Ovary (tissue), 9 donors: ENCODE results near the gene ZBTB9. TPM values are rescaled to one million over a fixed set of nuclear protein-coding genes. Genes with fewer than 3 reads are reported as not detected.

Source experiments
- DNase-seq, 5 donors: peaks; one replicate each; pipeline ENCODE4 v3.0.0-alpha.2; 2019 to 2020
- H3K27ac ChIP-seq, 2 donors: fragments of 200-600 bp; one replicate each; pipeline versions ENCODE4 v1.5.1 to v1.8.0; 2019 to 2022
- H3K27me3 ChIP-seq: fragments of 200-600 bp; one replicate; pipeline ENCODE4 v1.8.0; 2022
- H3K36me3 ChIP-seq: fragments of 200-600 bp; sonication (generic); one replicate; pipeline ENCODE4 v1.5.1; 2019
- H3K4me1 ChIP-seq: one replicate; pipeline ENCODE4 v1.8.1; 2013; ENCODE audit warnings: mild to moderate bottlenecking, moderate library complexity; ENCODE audit not compliant: insufficient read depth
- H3K4me3 ChIP-seq: fragments of 200-600 bp; sonication (generic); one replicate; pipeline ENCODE4 v1.5.1; 2017
- H3K9me3 ChIP-seq, 2 donors: fragments of 200-600 bp in 1 of 2; sonication (generic) in 1 of 2; one replicate each; pipeline versions ENCODE4 v1.5.1 to v1.8.1; 2013 to 2019; ENCODE audit warnings: mild to moderate bottlenecking in 1 of 2, moderate library complexity in 1 of 2
- EP300 ChIP-seq: sonication (generic); formaldehyde crosslinking; IDR thresholded peaks from one replicate; pipeline ENCODE4 v1.6.1; 2017; ENCODE audit warnings: antibody characterized with exemption
- POLR2A ChIP-seq: fragments of 450-650 bp; IDR thresholded peaks from one replicate; pipeline ENCODE4 v1.6.1; 2017; ENCODE audit warnings: antibody characterized with exemption, mild to moderate bottlenecking, moderate library complexity
- WGBS, 3 donors: extraction: QIAGEN DNeasy Blood & Tissue Kit in 1 of 3; methylation state at CpG; one replicate each; pipeline versions ENCODE4 v1.1.5 to v1.1.7; 2013 to 2017; 5-methylcytosine and 5-hydroxymethylcytosine counted together
- intact Hi-C, 4 donors: fragments of 100-400 bp; cut with DNase I; formaldehyde crosslinking; loops; one replicate each; pipeline versions ENCODE4 v1.11.0 to v1.15.1; 2022 to 2023
- microRNA-seq, 3 donors: library from miRNA; unstranded; fragments of <30 nt; microRNA quantifications; one replicate each; pipeline versions ENCODE4 to v1.2.0, GENCODE V29; 2019 to 2020
- polyA plus RNA-seq, 2 donors: library from polyadenylated mRNA; stranded (reverse); fragments of 200-250 nt in 1 of 2; fragments of 350-450 nt in 1 of 2; fragmentation: Illumina TruSeq in 1 of 2; extraction: RNeasy Lipid Tissue Mini Kit (QIAGEN cat#74804) in 1 of 2; gene quantifications; one replicate each; pipeline ENCODE4 v1.2.3, GENCODE V29; 2013 to 2014
- small RNA-seq: library from RNA; depleted of rRNA; stranded (forward); fragments of <200 nt; gene quantifications from one replicate; pipeline ENCODE3, GENCODE V24; 2016
- total RNA-seq, 7 donors: library from RNA; depleted of rRNA in 2 of 7; stranded (reverse); fragments of >200 nt in 2 of 7; fragmentation: NEBNext Ultra II Directional in 3 of 7; extraction: Animal tissue kit (Norgen Biotek cat#: 25700) in 3 of 7; gene quantifications; one replicate each; pipeline versions ENCODE4 v1.1.0 to v1.2.4, GENCODE V29; 2016 to 2023
- TF ChIP-seq, protein P1 (sequence below), 3 donors: fragments of 450-650 bp in 2 of 3; fragments of 200-600 bp in 1 of 3; IDR thresholded peaks; one replicate each; pipeline versions ENCODE4 v1.5.1 to v1.8.0; 2016 to 2022; ENCODE audit warnings: antibody characterized with exemption in 3 of 3, mild to moderate bottlenecking in 1 of 3
- donor health status: DM: no; HTN: no; CAD: no; lungs with moderate emphysema.
- donor health status: DM: no; HTN: no; CAD: no.
- donor health status: Bipolar disorder and iron deficiency.
- donor health status: DM: yes; HTN: yes; CAD: no.
- donor health status: DM: no; HTN: no; CAD: no.
- donor health status: DM: yes; HTN: yes; CAD: no.

The ZBTB9 gene
- total and polyA plus RNA-seq, 9 donors, result 2.4 to 13.5 (median 8.8) TPM

DNA sequence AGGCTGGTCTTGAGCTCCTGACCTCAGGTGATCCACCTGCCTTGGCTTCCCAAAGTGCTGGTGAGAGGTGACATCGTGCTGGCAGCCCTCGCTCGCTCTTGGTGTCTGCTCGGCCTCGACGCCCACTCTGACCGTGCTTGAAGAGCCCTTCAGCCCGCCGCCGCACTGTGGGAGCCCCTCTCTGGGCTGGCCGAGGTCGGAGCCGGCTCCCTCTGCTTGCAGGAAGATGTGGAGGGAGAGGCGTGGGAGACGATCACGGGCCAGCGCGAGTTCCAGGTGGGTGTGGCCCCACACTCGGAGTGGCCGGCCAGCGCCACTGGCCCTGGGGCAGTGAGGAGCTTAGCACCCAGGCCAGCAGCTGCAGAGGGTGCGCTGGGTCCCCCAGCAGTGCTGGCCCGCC is 48.1 kb downstream of the ZBTB9 start:
- 87 to 91% (median 90%) methylated on average over 22 to 23 of the region's 23 CpGs for WGBS, 3 donors
- H3K27ac ChIP-seq, result no peak overlapping the region
- no peaks in the 10 kb centered on the region for H3K36me3 ChIP-seq
- no peaks in the 10 kb centered on the region for H3K9me3 ChIP-seq
- H3K27me3 ChIP-seq, result no peaks in the 10 kb centered on the region
- no peak for DNase-seq
- intact Hi-C loops, result no loop called here
- no peak overlapping the region for H3K4me3 ChIP-seq
- H3K4me1 ChIP-seq, result no peaks in the 10 kb centered on the region
- TF ChIP-seq, protein P1, sequence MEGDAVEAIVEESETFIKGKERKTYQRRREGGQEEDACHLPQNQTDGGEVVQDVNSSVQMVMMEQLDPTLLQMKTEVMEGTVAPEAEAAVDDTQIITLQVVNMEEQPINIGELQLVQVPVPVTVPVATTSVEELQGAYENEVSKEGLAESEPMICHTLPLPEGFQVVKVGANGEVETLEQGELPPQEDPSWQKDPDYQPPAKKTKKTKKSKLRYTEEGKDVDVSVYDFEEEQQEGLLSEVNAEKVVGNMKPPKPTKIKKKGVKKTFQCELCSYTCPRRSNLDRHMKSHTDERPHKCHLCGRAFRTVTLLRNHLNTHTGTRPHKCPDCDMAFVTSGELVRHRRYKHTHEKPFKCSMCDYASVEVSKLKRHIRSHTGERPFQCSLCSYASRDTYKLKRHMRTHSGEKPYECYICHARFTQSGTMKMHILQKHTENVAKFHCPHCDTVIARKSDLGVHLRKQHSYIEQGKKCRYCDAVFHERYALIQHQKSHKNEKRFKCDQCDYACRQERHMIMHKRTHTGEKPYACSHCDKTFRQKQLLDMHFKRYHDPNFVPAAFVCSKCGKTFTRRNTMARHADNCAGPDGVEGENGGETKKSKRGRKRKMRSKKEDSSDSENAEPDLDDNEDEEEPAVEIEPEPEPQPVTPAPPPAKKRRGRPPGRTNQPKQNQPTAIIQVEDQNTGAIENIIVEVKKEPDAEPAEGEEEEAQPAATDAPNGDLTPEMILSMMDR (IDR thresholded peaks at IDR 0.05), result no peak
- TF ChIP-seq POLR2A, result no peak
- TF ChIP-seq EP300, result no peak

DNA sequence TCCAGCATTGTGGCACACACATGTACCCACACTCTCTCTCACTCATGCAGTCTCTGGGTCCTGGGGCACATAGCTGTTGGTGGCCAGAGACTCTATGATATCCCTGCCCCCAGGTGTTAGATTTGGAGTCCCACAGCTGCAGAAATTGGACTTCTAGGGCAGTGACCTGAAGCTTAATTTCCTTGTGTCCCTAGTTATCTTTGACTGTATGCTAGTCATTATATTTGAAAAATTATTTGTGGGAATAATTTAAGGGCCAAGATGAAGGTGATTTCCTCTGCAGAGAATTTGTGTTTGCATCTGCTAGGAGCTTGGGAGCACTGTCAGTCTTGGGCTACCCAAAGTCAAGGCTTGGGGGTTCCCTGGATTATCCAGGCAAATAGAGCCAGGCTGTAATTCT is 50.1 kb downstream of the ZBTB9 start:
- Histone ChIP-seq H3K27me3 (no peaks in the 10 kb centered on the region), H3K4me3 (no peak overlapping the region), H3K4me1 (peaks cover 2% of the 10 kb centered on the region), H3K36me3 (no peaks in the 10 kb centered on the region), H3K9me3 (no peaks in the 10 kb centered on the region), H3K27ac (no peak overlapping the region)
- TF ChIP-seq EP300 (no peak), POLR2A (no peak)
- TF ChIP-seq, protein P1 (IDR thresholded peaks at IDR 0.05), result no peak
- no peak for DNase-seq
- intact Hi-C loops, result no loop called here

DNA sequence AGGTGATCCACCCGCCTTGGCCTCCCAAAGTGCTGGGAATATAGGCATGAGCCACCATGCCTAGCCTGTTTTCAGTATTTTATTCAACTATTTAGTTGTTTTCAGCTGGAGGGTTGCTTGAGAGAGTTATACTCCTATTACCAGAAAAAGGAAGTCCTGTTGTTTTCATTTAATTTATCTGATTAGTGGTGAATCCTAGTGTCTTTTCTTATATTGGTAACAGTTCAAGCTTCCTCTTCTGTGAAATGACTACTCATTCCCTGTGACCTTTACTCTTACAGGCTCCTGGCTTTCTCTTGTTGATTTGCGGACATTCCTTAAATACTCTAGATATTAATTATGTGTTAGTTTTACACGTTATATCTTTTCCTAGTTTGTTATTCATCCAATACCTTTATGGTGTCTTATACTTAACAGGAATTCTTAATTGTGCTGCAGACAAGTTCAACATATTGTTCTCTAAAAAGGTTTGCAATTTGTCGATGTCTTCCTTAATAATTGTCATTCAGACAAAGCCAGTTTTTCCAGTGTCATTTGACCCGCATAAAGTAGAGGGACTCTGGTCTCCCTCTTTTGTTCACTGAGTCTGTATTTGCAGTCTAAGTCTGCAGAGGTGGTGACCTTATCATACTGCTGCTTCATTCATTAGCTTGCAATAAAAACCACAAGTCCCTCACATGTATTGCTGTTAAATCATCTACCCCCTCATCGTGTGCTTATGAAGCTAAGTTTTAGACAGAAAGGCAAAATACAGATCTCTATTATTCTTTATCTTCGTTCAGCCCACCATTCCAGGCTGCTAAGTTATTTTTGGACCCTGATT is 51.4 kb downstream of the ZBTB9 start:
- no peak overlapping the region for H3K4me3 ChIP-seq
- TF ChIP-seq EP300 (no peak), POLR2A (no peak)
- TF ChIP-seq, protein P1 (IDR thresholded peaks at IDR 0.05), result no peak
- intact Hi-C loops, result no loop called here

More for the DNA sequence above, 51.4 kb downstream of the ZBTB9 start:
- 57 to 65% (median 58%) methylated on average over 7 of the region's 7 CpGs for WGBS, 3 donors
- Histone ChIP-seq H3K27ac (no peak overlapping the region), H3K4me1 (peaks cover 2% of the 10 kb centered on the region), H3K27me3 (no peaks in the 10 kb centered on the region), H3K36me3 (no peaks in the 10 kb centered on the region), H3K9me3 (no peaks in the 10 kb centered on the region)
- no peak for DNase-seq

Small RNA genes within 50 kb of the gene (microRNA-seq; reads per million reads assigned to microRNA genes)
- gene MIR5004, result 0 to 0.16 (median 0) reads per million in 3 donors

Small RNA genes within 50 kb of the gene (small RNA-seq; reads per million reads assigned to genes)
- gene ZBTB9, result not detected

Other genes starting within 250 kb of the ZBTB9 start
- gene HSD17B8, start 249.9 kb upstream of the ZBTB9 start, total RNA-seq, result 10 to 100 TPM in 2 of 7 donors, 1 to 10 TPM in 5; 4.0 to 18.4 (median 7.7) TPM
- gene HSD17B8, start 249.9 kb upstream of the ZBTB9 start, polyA plus RNA-seq, result 10 to 100 TPM in 1 of 2 donors, 1 to 10 TPM in 1; 9.4 to 10.3 TPM
- gene RING1, start 246.1 kb upstream of the ZBTB9 start, total RNA-seq, result 10 to 100 TPM; 20.7 to 70.6 (median 52.3) TPM
- 10 to 100 TPM; 37.3 to 51.7 TPM for gene RING1, start 246.1 kb upstream of the ZBTB9 start, polyA plus RNA-seq
- gene VPS52, start 182.7 kb upstream of the ZBTB9 start, total RNA-seq, result 10 to 100 TPM; 24.0 to 55.6 (median 45.2) TPM
- 10 to 100 TPM; 39.5 to 56.7 TPM for gene VPS52, start 182.7 kb upstream of the ZBTB9 start, polyA plus RNA-seq
- 1,000 to 10,000 TPM; 4,177 to 8,845 (median 4,854) TPM for gene RPS18, start 182.5 kb upstream of the ZBTB9 start, total RNA-seq
- gene RPS18, start 182.5 kb upstream of the ZBTB9 start, polyA plus RNA-seq, result over 10,000 TPM in 1 of 2 donors, 1,000 to 10,000 TPM in 1; 6,405 to 11,953 TPM
- gene B3GALT4, start 177.5 kb upstream of the ZBTB9 start, total RNA-seq, result 10 to 100 TPM in 2 of 7 donors, 1 to 10 TPM in 5; 4.3 to 10.6 (median 6.9) TPM
- 1 to 10 TPM; 2.7 to 7.4 TPM for gene B3GALT4, start 177.5 kb upstream of the ZBTB9 start, polyA plus RNA-seq
- 10 to 100 TPM; 29.1 to 58.5 (median 35.0) TPM for gene WDR46, start 165.3 kb upstream of the ZBTB9 start, total RNA-seq
- gene WDR46, start 165.3 kb upstream of the ZBTB9 start, polyA plus RNA-seq, result 10 to 100 TPM; 25.5 to 27.0 TPM
- gene PFDN6, start 165.0 kb upstream of the ZBTB9 start, total RNA-seq, result 10 to 100 TPM in 6 of 7 donors, 1 to 10 TPM in 1; 9.8 to 46.8 (median 42.0) TPM
- 10 to 100 TPM; 80.3 to 83.0 TPM for gene PFDN6, start 165.0 kb upstream of the ZBTB9 start, polyA plus RNA-seq
- 10 to 100 TPM; 41.4 to 82.0 (median 64.9) TPM for gene RGL2, start 155.6 kb upstream of the ZBTB9 start, total RNA-seq
- 10 to 100 TPM; 26.9 to 66.0 TPM for gene RGL2, start 155.6 kb upstream of the ZBTB9 start, polyA plus RNA-seq
- 100 to 1,000 TPM in 1 of 7 donors, 10 to 100 TPM in 6; 33.7 to 121 (median 66.9) TPM for gene TAPBP, start 140.5 kb upstream of the ZBTB9 start, total RNA-seq
- gene TAPBP, start 140.5 kb upstream of the ZBTB9 start, polyA plus RNA-seq, result 10 to 100 TPM; 24.4 to 40.5 TPM
- gene ZBTB22, start 136.8 kb upstream of the ZBTB9 start, total RNA-seq, result 10 to 100 TPM; 17.9 to 38.0 (median 26.1) TPM
- 10 to 100 TPM; 13.7 to 26.5 TPM for gene ZBTB22, start 136.8 kb upstream of the ZBTB9 start, polyA plus RNA-seq
- gene DAXX, start 131.6 kb upstream of the ZBTB9 start, total RNA-seq, result 10 to 100 TPM; 18.8 to 38.9 (median 33.4) TPM
- gene DAXX, start 131.6 kb upstream of the ZBTB9 start, polyA plus RNA-seq, result 10 to 100 TPM; 30.8 to 81.5 TPM
- 1 to 10 TPM in 6 of 7 donors, under 1 TPM in 1; 0.60 to 3.9 (median 2.2) TPM for gene KIFC1, start 62.8 kb upstream of the ZBTB9 start, total RNA-seq
- gene KIFC1, start 62.8 kb upstream of the ZBTB9 start, polyA plus RNA-seq, result 1 to 10 TPM; 1.7 to 2.3 TPM
- gene PHF1, start 43.6 kb upstream of the ZBTB9 start, total RNA-seq, result 100 to 1,000 TPM in 5 of 7 donors, 10 to 100 TPM in 2; 94.3 to 182 (median 123) TPM
- gene PHF1, start 43.6 kb upstream of the ZBTB9 start, polyA plus RNA-seq, result 100 to 1,000 TPM in 1 of 2 donors, 10 to 100 TPM in 1; 80.7 to 179 TPM
- 100 to 1,000 TPM; 125 to 238 (median 177) TPM for gene CUTA, start 36.5 kb upstream of the ZBTB9 start, total RNA-seq
- gene CUTA, start 36.5 kb upstream of the ZBTB9 start, polyA plus RNA-seq, result 100 to 1,000 TPM; 173 to 250 TPM
- gene SYNGAP1, start 34.5 kb upstream of the ZBTB9 start, total RNA-seq, result 10 to 100 TPM; 17.5 to 60.0 (median 43.1) TPM
- gene SYNGAP1, start 34.5 kb upstream of the ZBTB9 start, polyA plus RNA-seq, result 10 to 100 TPM; 14.6 to 29.8 TPM
- gene BAK1, start 125.7 kb downstream of the ZBTB9 start, total RNA-seq, result 10 to 100 TPM in 4 of 7 donors, 1 to 10 TPM in 3; 3.9 to 16.9 (median 10.4) TPM
- 10 to 100 TPM in 1 of 2 donors, 1 to 10 TPM in 1; 9.8 to 12.2 TPM for gene BAK1, start 125.7 kb downstream of the ZBTB9 start, polyA plus RNA-seq
- 10 to 100 TPM in 6 of 7 donors, 1 to 10 TPM in 1; 3.7 to 31.1 (median 20.1) TPM for gene ITPR3, start 166.7 kb downstream of the ZBTB9 start, total RNA-seq
- gene ITPR3, start 166.7 kb downstream of the ZBTB9 start, polyA plus RNA-seq, result 1 to 10 TPM; 3.6 to 6.9 TPM